PC-3 (cell line): Measurements from ENCODE around the gene CCDC190.

ENCODE experiments used
- CTCF ChIP-seq: fragments of 300-600 bp; sonication (generic); conservative IDR thresholded peaks from 2 replicates; pipeline ENCODE4 v1.5.1; 2017; ENCODE audit warnings: antibody characterized with exemption, low read depth, mild to moderate bottlenecking, low read length
- EZH2 ChIP-seq: fragments of 300-600 bp; sonication (generic); IDR thresholded peaks from one replicate; pipeline ENCODE4 v1.6.1; 2017; ENCODE audit warnings: antibody characterized with exemption, mild to moderate bottlenecking, low read length; ENCODE audit not compliant: unreplicated experiment
- EZH2phosphoT487 ChIP-seq: fragments of 300-600 bp; sonication (generic); IDR thresholded peaks from 2 replicates; pipeline ENCODE4 v1.6.1; 2018; ENCODE audit warnings: mild to moderate bottlenecking, antibody characterized with exemption, low read length, borderline replicate concordance

- TF ChIP-seq CTCF (peak; percentile 99), EZH2 (no peak), EZH2phosphoT487 (no peak)
Measured at GRCh38 chr1:162847839-162848453, 13.0 kb downstream of the CCDC190 start.
